Lung (tissue), 12 donors: Measurements from ENCODE around the gene HSPBAP1. TPM values are rescaled to one million over a fixed set of nuclear protein-coding genes. Genes with fewer than 3 reads are reported as not detected.

Experiments used
- ATAC-seq: fragments of 200-7000 bp; cut with Tn5 transposase; one replicate; pipeline ENCODE4 v1.9.1; 2020; ENCODE audit warnings: moderate number of reproducible peaks; ENCODE audit not compliant: insufficient read depth, low FRiP score
- DNase-seq, 3 donors: peaks; one replicate each; pipeline ENCODE4 v3.0.0-alpha.2; 2013 to 2017
- H3K27ac ChIP-seq, 2 donors: one replicate each; pipeline ENCODE4 v1.5.1; 2013; ENCODE audit warnings: mild to moderate bottlenecking in 2 of 2, moderate library complexity in 2 of 2, control low read depth in 1 of 2, inconsistent platforms in 1 of 2, low read depth in 1 of 2, low read length in 1 of 2
- H3K27me3 ChIP-seq, 3 donors: one replicate each; pipeline ENCODE4 v1.5.1; 2013; ENCODE audit warnings: low read length in 2 of 3; ENCODE audit not compliant: control insufficient read depth in 3 of 3, insufficient read depth in 3 of 3
- H3K36me3 ChIP-seq, 4 donors: one replicate each; pipeline ENCODE4 v1.5.1; 2013; ENCODE audit warnings: low read length in 4 of 4, mild to moderate bottlenecking in 1 of 4, moderate library complexity in 1 of 4; ENCODE audit not compliant: control insufficient read depth in 4 of 4, insufficient read depth in 4 of 4
- H3K4me1 ChIP-seq, 5 donors: one replicate each; pipeline ENCODE4 v1.5.1; 2013; ENCODE audit warnings: low read length in 5 of 5, mild to moderate bottlenecking in 2 of 5, moderate library complexity in 1 of 5; ENCODE audit not compliant: control insufficient read depth in 5 of 5, insufficient read depth in 5 of 5
- H3K4me3 ChIP-seq: one replicate; pipeline ENCODE4 v1.5.1; 2013; ENCODE audit warnings: mild to moderate bottlenecking, control low read depth, moderate library complexity
- H3K9ac ChIP-seq, 2 donors: one replicate each; pipeline ENCODE4 v1.5.1; 2013; ENCODE audit warnings: low read length in 2 of 2, control low read depth in 1 of 2; ENCODE audit not compliant: insufficient read depth in 1 of 2
- H3K9me3 ChIP-seq, 4 donors: one replicate each; pipeline ENCODE4 v1.5.1; 2013; ENCODE audit warnings: low read length in 3 of 4, mild to moderate bottlenecking in 1 of 4, moderate library complexity in 1 of 4; ENCODE audit not compliant: control insufficient read depth in 4 of 4, insufficient read depth in 3 of 4
- WGBS, 2 donors: extraction: QIAGEN DNeasy Blood & Tissue Kit; methylation state at CpG; one replicate each; pipeline ENCODE4 v1.1.7; 2013; 5-methylcytosine and 5-hydroxymethylcytosine counted together
- polyA plus RNA-seq, 2 donors: library from polyadenylated mRNA; stranded (reverse); fragments of 200-250 nt; gene quantifications; one replicate each; pipeline ENCODE4 v1.2.1, GENCODE V29; 2013
- total RNA-seq, 2 donors: library from RNA; depleted of rRNA in 1 of 2; stranded (reverse); fragments of >200 nt in 1 of 2; gene quantifications; one replicate each; pipeline ENCODE4 v1.2.1, GENCODE V29; 2014 to 2021
- TF ChIP-seq, protein P1 (sequence below): IDR thresholded peaks from 2 replicates; pipeline ENCODE4 v1.5.1; 2012; ENCODE audit warnings: mild to moderate bottlenecking; ENCODE audit errors: control extremely low read depth, extremely low read depth
- donor health status: control.
- donor health status: control.
- donor health status: Bipolar disorder and iron deficiency.
- donor health status: healthy.
- donor health status: DM: yes; HTN: yes; CAD: no.

The HSPBAP1 gene
- total and polyA plus RNA-seq, 4 donors = 8.4 to 15.9 (median 11.1) TPM

DNA sequence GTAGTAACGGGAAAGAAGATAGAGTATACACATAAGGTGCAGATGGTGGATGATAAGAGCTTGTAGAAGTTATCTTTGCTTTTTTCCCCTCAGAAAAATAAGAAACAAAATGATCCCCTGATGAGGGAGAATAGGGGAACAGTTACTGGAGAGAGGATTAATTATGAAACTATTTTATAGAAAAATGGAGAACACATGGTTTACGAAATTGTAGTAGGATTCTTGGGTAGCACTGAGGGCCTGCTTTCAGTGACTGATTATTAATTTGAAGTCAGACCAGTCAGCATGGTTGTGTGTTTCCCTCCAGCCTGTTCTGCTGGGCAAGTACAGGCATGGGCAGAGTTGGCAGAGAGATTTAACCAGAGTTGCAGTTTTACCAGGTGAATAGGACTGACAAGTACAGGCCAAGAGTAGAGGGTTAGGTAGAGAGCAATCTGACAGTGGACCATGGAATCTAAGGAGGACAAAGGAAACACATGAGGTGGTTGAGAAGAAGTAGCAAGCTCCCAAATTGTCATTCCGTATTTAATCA lies 7.1 kb upstream of the HSPBAP1 start:
- Histone ChIP-seq H3K4me1 (peaks cover 0 to 15% (median 4%) of the 10 kb centered on the region in 5 donors), H3K9me3 (no peaks in the 10 kb centered on the region), H3K27me3 (no peaks in the 10 kb centered on the region), H3K4me3 (no peak overlapping the region), H3K27ac (no peak overlapping the region), H3K9ac (no peak overlapping the region), H3K36me3 (peaks cover 0 to 2% (median 0%) of the 10 kb centered on the region in 4 donors)
- DNase-seq = no peak
- no peak for ATAC-seq
- TF ChIP-seq, protein P1, sequence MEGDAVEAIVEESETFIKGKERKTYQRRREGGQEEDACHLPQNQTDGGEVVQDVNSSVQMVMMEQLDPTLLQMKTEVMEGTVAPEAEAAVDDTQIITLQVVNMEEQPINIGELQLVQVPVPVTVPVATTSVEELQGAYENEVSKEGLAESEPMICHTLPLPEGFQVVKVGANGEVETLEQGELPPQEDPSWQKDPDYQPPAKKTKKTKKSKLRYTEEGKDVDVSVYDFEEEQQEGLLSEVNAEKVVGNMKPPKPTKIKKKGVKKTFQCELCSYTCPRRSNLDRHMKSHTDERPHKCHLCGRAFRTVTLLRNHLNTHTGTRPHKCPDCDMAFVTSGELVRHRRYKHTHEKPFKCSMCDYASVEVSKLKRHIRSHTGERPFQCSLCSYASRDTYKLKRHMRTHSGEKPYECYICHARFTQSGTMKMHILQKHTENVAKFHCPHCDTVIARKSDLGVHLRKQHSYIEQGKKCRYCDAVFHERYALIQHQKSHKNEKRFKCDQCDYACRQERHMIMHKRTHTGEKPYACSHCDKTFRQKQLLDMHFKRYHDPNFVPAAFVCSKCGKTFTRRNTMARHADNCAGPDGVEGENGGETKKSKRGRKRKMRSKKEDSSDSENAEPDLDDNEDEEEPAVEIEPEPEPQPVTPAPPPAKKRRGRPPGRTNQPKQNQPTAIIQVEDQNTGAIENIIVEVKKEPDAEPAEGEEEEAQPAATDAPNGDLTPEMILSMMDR = no peak
- WGBS, 2 donors = 86% methylated on average over 3 of the region's 3 CpGs

DNA sequence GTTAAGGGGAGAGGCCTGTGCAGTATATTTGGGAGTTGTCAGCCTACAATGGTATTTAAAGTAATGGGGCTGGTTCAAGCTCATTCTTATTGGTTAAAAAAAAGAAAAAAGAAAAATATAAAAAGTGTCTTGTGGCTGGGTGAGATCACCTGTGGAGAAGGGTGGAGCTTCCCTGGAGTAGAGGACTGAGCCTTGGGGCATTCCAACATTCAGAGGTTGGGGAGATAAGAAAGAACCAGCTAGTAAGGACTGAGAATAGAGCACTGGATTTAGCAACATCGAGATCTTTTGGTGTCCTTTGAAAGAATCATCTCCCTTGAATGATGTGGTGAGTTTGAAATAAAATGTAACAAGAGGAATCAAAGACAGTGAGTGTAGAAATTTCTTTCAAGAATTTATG lies 6.4 kb upstream of the HSPBAP1 start:
- H3K9ac ChIP-seq = no peak overlapping the region
- TF ChIP-seq, protein P1 = no peak
- WGBS, 2 donors = 93% methylated on average over 1 of the region's 1 CpG
- DNase-seq (no peak), ATAC-seq (no peak)
- H3K36me3 ChIP-seq = peaks cover 0 to 2% (median 0%) of the 10 kb centered on the region in 4 donors
- no peak overlapping the region for H3K4me3 ChIP-seq
- H3K27ac ChIP-seq = no peak overlapping the region
- H3K27me3 ChIP-seq = no peaks in the 10 kb centered on the region
- no peaks in the 10 kb centered on the region for H3K9me3 ChIP-seq
- peaks cover 0 to 16% (median 6%) of the 10 kb centered on the region in 5 donors for H3K4me1 ChIP-seq

DNA sequence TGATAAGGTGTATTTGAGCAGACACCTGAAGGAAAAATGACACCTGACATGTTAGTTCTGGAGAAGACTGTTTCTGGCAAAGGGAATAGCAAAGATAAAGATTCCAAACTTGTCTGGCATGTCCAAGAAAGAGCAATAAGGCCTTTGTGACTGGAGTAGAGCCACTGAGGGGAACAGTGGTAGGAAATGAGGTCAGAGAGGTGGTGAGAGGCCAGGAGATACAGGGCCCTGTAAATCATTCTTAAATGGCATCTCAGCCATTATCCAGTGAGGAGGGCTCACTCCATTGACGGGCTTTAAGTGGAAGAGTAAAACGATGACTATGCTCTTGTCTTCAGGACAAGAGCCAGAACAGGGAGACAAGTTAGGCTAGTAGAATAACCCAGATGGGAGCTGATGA lies 5.7 kb upstream of the HSPBAP1 start:
- Histone ChIP-seq H3K9ac (no peak overlapping the region), H3K4me1 (peaks cover 0 to 16% (median 6%) of the 10 kb centered on the region in 5 donors), H3K9me3 (no peaks in the 10 kb centered on the region), H3K27me3 (no peaks in the 10 kb centered on the region), H3K4me3 (no peak overlapping the region), H3K27ac (no peak overlapping the region), H3K36me3 (peaks cover 0 to 2% (median 0%) of the 10 kb centered on the region in 4 donors)
- TF ChIP-seq, protein P1 = no peak
- DNase-seq (no peak), ATAC-seq (no peak)
- WGBS, 2 donors = 85 to 93% methylated on average over 2 of the region's 2 CpGs

DNA sequence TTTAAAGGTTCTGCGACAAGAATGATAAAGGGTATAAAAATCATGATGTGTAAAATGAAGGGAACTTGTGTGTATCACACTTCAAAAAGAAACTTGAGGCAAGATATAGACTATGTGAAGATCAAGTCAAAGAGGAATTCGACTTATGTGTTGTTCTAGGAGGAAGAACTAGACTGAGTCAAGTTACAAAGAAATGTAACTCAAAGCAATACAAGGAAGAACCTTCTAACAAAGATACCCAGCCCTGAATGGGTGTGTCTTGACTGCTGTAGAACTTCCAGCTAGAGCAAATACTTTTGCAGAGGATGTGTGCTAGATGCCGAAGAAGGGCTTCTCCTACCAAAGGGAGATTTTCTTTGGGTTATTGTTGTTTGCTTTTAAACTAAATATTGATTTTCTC lies 3.7 kb upstream of the HSPBAP1 start:
- no peak for ATAC-seq
- 73 to 84% methylated on average over 3 of the region's 3 CpGs for WGBS, 2 donors

More for the DNA sequence above, 3.7 kb upstream of the HSPBAP1 start:
- no peak overlapping the region for H3K4me3 ChIP-seq
- no peak for DNase-seq
- H3K4me1 ChIP-seq = peaks cover 0 to 19% (median 6%) of the 10 kb centered on the region in 5 donors
- peaks cover 0 to 2% (median 0%) of the 10 kb centered on the region in 4 donors for H3K36me3 ChIP-seq
- TF ChIP-seq, protein P1 = no peak
- H3K9ac ChIP-seq = no peak overlapping the region
- no peaks in the 10 kb centered on the region for H3K27me3 ChIP-seq
- no peak overlapping the region for H3K27ac ChIP-seq
- H3K9me3 ChIP-seq = no peaks in the 10 kb centered on the region
